ENCODE measurements around the gene PCDHGB1.
"Not testable (repeated sequence)": the region's sequence is repeated elsewhere in the genome, so short reads cannot be mapped to it uniquely, and the experiment has no call there.

PCDHGB1 gene

GRCh38 chr5:141349917-141350619, at the start of gene PCDHGB1:
PCDHGB1 (plus strand) TSS chr5:141350099; CDS start chr5:141350261, 162 bp downstream.
- peak; percentile 40 for DNase-seq (ENCODE audit: low spot score)

- DNase-seq (ENCODE audit: low spot score), result no peak
These were observed 46.1 kb upstream of the PCDHGB1 start, which contains the start of gene SLC25A2 for GRCh38 chr5:141303756-141304155. SLC25A2 (minus strand) TSS chr5:141304049; CDS start chr5:141303865, 184 bp downstream.

GRCh38 chr5:141306630-141307029, 43.3 kb upstream of the PCDHGB1 start:
- DNase-seq (ENCODE audit: low spot score), result no peak

- DNase-seq (ENCODE audit: low spot score), result no peak
These were observed 36.2 kb upstream of the PCDHGB1 start for GRCh38 chr5:141313711-141314110.

- not testable (repeated sequence) for DNase-seq (ENCODE audit: low spot score)
These were observed 32.9 kb upstream of the PCDHGB1 start for GRCh38 chr5:141316963-141317362.

- DNase-seq (ENCODE audit: low spot score), result no peak
These were observed 30.7 kb upstream of the PCDHGB1 start for GRCh38 chr5:141319202-141319601.

GRCh38 chr5:141319699-141320098, 30.2 kb upstream of the PCDHGB1 start:
- DNase-seq (ENCODE audit: low spot score), result no peak

- peak; percentile 94 for DNase-seq (ENCODE audit: low spot score)
These were observed 29.4 kb upstream of the PCDHGB1 start, which contains the start of gene TAF7 for GRCh38 chr5:141320225-141321169. TAF7 (minus strand) TSS chr5:141320784; CDS start chr5:141320044, 740 bp downstream.

- no peak for DNase-seq (ENCODE audit: low spot score)
These were observed 27.6 kb upstream of the PCDHGB1 start for GRCh38 chr5:141322261-141322660.

GRCh38 chr5:141326088-141326854, 23.6 kb upstream of the PCDHGB1 start:
- peak; percentile 68 for DNase-seq (ENCODE audit: low spot score)

- no peak for DNase-seq (ENCODE audit: low spot score)
These were observed 21.7 kb upstream of the PCDHGB1 start for GRCh38 chr5:141328231-141328630.

GRCh38 chr5:141330299-141331080, 19.4 kb upstream of the PCDHGB1 start, which contains the start of gene PCDHGA1:
PCDHGA1 (plus strand) TSS chr5:141330514.
- peak; percentile 5 for DNase-seq (ENCODE audit: low spot score)

GRCh38 chr5:141332571-141332970, 17.3 kb upstream of the PCDHGB1 start:
- DNase-seq (ENCODE audit: low spot score), result not testable (repeated sequence)

- no peak for DNase-seq (ENCODE audit: low spot score)
These were observed 11.2 kb upstream of the PCDHGB1 start, which contains the start of gene PCDHGA2 for GRCh38 chr5:141338538-141339306. PCDHGA2 (plus strand) TSS chr5:141338760.

GRCh38 chr5:141340781-141341354, 9.0 kb upstream of the PCDHGB1 start:
- not testable (repeated sequence) for DNase-seq (ENCODE audit: low spot score)

GRCh38 chr5:141342773-141343172, 7.1 kb upstream of the PCDHGB1 start:
- DNase-seq (ENCODE audit: low spot score), result no peak

GRCh38 chr5:141343242-141343952, 6.5 kb upstream of the PCDHGB1 start, which contains the start of gene PCDHGA3:
PCDHGA3 (plus strand) TSS chr5:141343829; CDS start chr5:141344034, 205 bp downstream.
- peak; percentile 2 for DNase-seq (ENCODE audit: low spot score)

- DNase-seq (ENCODE audit: low spot score), result no peak
These were observed 5.9 kb upstream of the PCDHGB1 start for GRCh38 chr5:141343953-141344463.

- DNase-seq (ENCODE audit: low spot score), result no peak
These were observed 4.6 kb upstream of the PCDHGB1 start for GRCh38 chr5:141345327-141345726.

Data from CD4-positive, alpha-beta T cell treated with Interleukin-2 at 100 ng/mL for 4 hours (primary cell).